NK-92 (cell line): Measurements from ENCODE around the gene AURKA.
"Not testable (repeated sequence)": the region's sequence is repeated elsewhere in the genome, so short reads cannot be mapped to it uniquely, and the experiment has no call there.

Source experiments
- DNase-seq: peaks from one replicate; lab custom pipeline; 2025; ENCODE audit not compliant: unreplicated experiment; lab: John Stamatoyannopoulos, UW

AURKA gene

DNA sequence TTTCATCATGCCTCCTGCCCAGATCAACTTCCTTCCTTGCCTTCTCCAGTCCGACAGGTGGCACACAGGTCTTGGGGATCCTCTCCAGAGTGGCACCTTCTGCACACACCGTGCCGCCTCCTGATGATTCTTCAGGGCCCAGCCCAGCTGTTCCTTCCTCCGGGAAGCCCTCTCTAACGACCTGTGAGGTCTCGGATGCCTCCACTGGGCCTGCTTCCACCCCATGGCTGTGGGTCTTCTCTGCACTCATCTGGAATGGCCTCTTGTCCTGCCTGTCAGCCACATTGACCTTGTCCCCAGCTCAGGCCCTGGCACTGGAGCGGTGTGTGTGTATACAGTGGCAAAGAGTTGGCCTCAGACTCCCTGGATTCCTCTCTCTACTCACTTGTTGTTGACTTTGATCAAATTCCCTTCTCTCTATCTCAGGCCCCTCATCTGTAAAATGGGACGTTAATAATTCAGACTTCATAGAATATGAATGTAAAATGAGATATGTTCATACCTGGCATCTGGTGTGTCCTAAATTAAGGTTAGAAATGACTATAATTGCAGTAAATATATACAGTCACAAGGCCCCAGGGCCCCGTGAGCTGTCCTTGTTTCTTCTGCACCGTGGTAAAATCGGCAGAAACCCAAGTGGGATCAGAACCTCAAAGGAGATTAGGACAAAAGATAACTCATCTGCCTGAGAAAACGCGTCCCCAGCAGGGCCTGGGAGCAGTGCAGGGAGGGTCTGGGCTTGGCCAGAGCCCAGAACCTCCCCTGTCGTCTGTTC, 31.7 kb downstream of the AURKA start:
- DNase-seq: no peak

- DNase-seq: no peak
These were observed 32.5 kb downstream of the AURKA start for GRCh38 chr20:56359212-56360132.

DNA sequence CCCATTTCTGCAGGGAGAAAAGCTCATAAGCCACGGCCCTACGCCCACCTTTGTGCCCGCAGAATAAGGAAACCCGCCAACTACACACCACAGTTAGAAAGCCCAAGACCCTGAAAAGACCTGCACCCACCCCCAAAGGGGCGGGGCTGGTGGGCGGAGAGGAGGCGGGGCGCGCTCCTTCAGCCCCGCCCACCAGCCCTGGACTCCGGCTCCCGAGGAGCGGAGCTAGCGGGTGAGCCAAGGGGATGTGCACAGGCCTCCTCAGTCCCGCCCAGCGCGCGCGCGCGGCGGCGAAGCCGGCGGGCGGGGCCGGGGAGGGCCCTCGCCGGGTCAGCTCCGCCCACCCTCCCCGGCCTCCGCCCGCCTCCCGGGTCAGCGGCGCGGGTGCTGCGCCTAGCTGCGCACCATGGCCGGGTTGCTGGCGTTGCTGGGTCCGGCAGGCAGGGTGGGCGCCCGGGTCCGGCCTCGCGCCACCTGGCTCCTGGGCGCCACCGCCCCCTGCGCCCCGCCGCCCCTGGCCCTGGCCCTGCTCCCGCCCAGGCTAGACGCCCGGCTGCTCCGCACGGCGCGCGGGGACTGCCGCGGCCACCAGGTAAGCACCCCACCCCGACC, 33.3 kb downstream of the AURKA start, which contains the start of gene FAM210B:
TSS of gene FAM210B (plus strand) at position 375 of the 612 bp plus-strand sequence. CDS start at position 407, 32 bp downstream.
- no peak for DNase-seq

- DNase-seq: no peak
These were observed 33.9 kb downstream of the AURKA start for GRCh38 chr20:56358070-56358469.

- DNase-seq: no peak
These were observed 38.7 kb downstream of the AURKA start for GRCh38 chr20:56353356-56353755.

GRCh38 chr20:56352345-56353055, 39.5 kb downstream of the AURKA start:
- DNase-seq: no peak

- no peak for DNase-seq
These were observed 41.2 kb downstream of the AURKA start for GRCh38 chr20:56350842-56351241.

GRCh38 chr20:56348746-56349145, 43.3 kb downstream of the AURKA start:
- no peak for DNase-seq

DNA sequence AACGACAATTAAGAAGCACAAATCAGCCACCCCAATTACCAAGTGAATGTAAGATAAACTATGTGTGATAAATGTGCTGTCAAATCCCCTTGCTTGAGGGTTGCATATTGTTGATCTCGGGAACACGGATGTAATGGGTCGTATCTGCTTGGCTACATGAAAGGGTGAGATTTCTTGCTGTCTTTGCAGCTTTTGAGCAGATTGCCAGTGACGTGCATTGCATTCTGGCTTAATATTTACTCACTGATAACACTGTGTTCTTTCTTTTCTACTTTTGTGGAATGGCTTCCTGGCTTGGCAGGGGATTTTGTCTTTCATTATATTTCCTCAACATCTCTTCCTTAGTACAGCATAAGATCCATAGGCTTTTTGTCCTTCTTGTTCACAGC, 43.7 kb downstream of the AURKA start:
- DNase-seq: no peak

- DNase-seq: no peak
These were observed 44.2 kb downstream of the AURKA start for GRCh38 chr20:56347628-56348304.

DNA sequence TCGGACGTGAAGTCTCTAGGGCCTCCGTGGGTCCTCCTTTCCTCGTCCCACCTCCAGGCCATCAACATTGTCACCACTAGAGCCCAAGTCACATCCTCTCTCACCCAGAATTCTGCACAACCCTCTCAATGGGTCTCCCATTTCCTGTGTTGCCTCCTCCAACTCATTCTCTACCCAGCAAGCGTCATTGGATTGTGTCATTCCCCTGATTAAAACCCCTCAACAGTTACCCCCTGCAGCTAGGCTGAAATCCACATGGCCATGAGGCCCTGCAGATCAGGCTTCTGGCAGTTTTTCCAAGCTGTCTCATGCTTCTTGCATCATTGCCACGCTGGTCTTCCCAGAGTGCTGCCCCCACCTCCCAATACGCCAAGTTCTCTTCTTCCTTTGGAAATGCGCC, 46.1 kb downstream of the AURKA start:
- no peak for DNase-seq

- DNase-seq: no peak
These were observed 48.1 kb downstream of the AURKA start for GRCh38 chr20:56343861-56344381.

DNA sequence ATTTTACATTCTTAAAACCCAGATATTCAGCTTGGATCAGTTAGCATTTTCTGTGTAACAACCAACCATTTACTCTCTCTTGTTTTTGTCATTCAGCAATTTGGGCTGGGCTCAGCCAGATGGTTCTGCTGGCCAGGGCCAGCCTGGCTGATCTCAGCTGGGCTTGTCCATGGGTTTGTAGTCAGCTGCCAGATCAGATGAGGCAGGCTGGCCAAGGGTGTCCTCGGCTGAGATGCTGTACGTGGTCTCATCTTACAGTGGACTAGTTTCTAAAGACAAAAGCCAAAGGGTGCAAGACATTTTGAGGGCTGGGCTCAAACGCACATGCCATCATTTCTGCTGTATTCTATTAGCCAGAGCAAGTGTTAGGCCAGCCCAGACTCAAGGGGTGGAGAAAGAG, 49.2 kb downstream of the AURKA start:
- DNase-seq: no peak

DNA sequence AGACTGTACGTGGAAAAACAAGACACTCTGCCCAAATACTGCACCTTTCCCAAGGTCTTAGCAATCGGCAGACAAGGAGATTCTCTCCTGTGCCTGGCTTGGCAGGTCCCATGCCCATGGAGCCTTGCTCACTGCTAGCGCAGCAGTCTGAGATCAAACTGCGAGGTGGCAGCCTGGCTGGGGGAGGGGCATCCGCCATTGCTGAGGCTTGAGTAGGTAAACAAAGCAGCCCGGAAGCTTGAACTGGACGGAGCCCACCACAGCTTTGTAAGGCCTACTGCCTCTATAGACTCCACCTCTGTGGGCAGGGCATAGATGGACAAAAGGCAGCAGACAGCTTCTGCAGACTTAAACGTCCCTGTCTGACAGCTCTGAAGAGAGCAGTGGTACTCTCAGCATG, 55.3 kb downstream of the AURKA start:
- DNase-seq: not testable (repeated sequence)

DNA sequence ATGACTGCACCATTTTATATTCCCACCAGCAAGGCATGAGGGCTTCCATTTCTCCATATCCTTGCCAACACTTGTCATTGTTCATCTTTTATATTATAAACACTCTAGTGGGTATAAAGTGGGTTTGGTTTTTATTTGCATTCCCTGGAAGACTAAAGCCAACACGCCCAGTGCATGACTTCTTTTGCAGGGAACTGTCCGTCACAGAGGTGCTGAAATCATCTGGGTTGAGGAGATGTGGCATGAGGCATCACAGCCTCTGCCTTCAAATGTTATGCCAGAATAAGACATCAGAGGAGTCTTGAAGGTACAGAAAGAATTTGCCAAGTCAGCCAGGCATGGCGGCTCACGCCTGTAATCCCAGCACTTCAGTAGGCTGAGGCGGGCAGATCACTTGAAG, 63.2 kb downstream of the AURKA start:
- no peak for DNase-seq

DNA sequence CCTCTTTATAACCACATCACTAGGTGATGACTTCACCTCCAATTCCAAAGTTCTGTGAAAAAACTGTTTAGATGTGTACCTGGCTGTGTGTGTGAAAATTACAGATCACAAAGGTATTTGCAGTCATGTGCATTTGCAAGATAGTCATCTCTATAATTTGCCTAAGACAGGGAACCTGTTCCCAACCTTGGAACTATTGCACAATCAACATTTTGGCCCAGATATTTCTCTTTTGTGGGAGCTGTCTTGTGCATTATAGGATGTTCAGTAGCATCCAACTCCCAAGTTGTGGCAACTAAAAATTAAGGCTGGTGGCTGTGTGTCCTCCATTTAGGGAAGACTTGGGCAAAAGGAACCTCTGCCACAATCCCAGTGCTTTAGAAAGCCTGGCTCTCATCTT, 67.2 kb downstream of the AURKA start:
- no peak for DNase-seq

GRCh38 chr20:56323656-56324055, 68.4 kb downstream of the AURKA start:
- DNase-seq: no peak

DNA sequence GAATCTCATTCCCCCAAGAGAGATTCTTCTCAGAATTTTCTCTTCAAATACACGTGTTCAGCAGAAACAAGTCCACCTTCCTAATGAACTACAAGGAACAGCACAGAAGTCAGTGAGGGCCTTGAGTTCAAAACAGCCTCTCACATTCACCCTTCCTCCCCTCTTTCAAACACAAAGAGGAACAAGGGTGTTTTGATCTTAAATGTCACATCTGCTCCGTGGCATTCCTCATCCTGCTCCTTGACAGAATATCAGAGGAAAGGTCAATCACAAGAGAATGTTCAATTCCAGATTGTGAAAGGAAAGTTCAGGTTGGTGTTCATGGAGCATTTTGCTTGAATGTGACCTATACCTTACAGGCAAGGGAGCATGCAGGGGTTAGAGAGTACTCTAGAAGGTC, 68.8 kb downstream of the AURKA start:
- no peak for DNase-seq

DNA sequence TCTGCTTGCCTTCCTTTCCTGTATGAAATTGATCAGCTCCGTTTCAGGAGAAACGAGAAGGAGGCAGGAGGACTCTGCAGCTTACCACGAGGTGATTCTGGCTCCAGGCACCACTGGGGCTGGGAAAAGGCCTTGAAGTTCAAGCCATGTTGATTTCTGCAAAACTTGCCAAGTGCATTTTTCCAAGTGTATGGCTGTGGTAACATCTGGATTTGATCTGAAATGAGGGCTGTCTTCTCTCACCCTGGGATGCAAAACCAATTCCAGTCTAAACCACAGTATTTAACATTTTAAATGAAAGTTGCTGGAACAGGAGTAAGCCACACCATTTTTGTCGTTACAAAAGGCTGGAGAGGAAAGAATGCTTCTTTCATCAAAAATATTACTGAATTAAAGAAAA, 69.3 kb downstream of the AURKA start:
- no peak for DNase-seq
